D721Med (cell line): Measurements from ENCODE around the gene GPS1.
A peak's percentile ranks its signal among the peaks of the same experiment; 100 is the strongest.

Experiments
- DNase-seq: peaks from one replicate; pipeline ENCODE4 v3.0.0; 2011; ENCODE audit warnings: low spot score; ENCODE audit not compliant: insufficient read length
- FAIRE-seq: peaks from 2 replicates; lab custom pipeline; 2011; peaks lifted over from hg19 to GRCh38; lab: Jason Lieb, UNC
- TF ChIP-seq, protein P1 (sequence below): IDR thresholded peaks from 2 replicates; pipeline ENCODE4 v1.5.1; 2012; ENCODE audit warnings: mild to moderate bottlenecking, control low read depth; ENCODE audit not compliant: insufficient read depth; ENCODE audit errors: missing control alignments

The GPS1 gene

GRCh38 chr17:82020572-82021106, 31.1 kb upstream of the GPS1 start:
- FAIRE-seq, result no peak
- no peak for DNase-seq
- TF ChIP-seq, protein P1, sequence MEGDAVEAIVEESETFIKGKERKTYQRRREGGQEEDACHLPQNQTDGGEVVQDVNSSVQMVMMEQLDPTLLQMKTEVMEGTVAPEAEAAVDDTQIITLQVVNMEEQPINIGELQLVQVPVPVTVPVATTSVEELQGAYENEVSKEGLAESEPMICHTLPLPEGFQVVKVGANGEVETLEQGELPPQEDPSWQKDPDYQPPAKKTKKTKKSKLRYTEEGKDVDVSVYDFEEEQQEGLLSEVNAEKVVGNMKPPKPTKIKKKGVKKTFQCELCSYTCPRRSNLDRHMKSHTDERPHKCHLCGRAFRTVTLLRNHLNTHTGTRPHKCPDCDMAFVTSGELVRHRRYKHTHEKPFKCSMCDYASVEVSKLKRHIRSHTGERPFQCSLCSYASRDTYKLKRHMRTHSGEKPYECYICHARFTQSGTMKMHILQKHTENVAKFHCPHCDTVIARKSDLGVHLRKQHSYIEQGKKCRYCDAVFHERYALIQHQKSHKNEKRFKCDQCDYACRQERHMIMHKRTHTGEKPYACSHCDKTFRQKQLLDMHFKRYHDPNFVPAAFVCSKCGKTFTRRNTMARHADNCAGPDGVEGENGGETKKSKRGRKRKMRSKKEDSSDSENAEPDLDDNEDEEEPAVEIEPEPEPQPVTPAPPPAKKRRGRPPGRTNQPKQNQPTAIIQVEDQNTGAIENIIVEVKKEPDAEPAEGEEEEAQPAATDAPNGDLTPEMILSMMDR, result no peak

- TF ChIP-seq, protein P1, result peak; percentile 82
- no peak for FAIRE-seq
- no peak for DNase-seq
These were observed 30.4 kb upstream of the GPS1 start for GRCh38 chr17:82021107-82021899.

GRCh38 chr17:82021900-82022309, 29.8 kb upstream of the GPS1 start:
- FAIRE-seq, result no peak
- TF ChIP-seq, protein P1, result no peak
- no peak for DNase-seq

GRCh38 chr17:82022310-82022980, 29.3 kb upstream of the GPS1 start, which contains the start of gene CENPX:
CENPX (minus strand) TSS chr17:82022878; CDS start chr17:82022861, 17 bp downstream.
- FAIRE-seq (no peak), DNase-seq (no peak)
- TF ChIP-seq, protein P1, result no peak

DNA sequence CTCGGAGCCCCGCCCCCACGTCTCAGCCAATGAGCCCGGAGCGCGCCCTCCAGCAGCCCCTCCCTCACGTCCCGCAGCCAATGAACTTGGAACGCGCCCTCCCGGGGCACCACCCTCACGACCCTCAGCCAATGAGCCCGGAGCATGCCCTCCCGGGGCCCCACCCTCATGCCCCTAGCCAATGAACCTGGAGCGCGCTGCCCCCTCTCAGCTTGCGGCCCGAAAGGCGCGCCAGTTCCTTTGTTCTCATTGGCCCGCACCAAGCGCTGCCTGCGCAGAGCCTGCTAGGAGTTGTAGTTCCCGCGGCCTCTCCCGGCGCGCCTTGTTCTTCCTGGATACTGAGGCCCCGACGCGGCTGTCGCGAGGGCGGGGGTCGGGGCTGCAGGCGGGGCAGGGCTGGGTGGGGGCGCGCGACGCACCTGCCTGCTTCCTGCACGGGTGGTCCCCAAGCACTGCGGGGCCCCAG, 28.7 kb upstream of the GPS1 start, which contains the start of gene LRRC45:
Gene LRRC45, plus strand, starts transcription at position 325 of the 466 bp plus-strand sequence. CDS start 339 bp downstream, outside the sequence.
- DNase-seq, result peak; percentile 96

DNA sequence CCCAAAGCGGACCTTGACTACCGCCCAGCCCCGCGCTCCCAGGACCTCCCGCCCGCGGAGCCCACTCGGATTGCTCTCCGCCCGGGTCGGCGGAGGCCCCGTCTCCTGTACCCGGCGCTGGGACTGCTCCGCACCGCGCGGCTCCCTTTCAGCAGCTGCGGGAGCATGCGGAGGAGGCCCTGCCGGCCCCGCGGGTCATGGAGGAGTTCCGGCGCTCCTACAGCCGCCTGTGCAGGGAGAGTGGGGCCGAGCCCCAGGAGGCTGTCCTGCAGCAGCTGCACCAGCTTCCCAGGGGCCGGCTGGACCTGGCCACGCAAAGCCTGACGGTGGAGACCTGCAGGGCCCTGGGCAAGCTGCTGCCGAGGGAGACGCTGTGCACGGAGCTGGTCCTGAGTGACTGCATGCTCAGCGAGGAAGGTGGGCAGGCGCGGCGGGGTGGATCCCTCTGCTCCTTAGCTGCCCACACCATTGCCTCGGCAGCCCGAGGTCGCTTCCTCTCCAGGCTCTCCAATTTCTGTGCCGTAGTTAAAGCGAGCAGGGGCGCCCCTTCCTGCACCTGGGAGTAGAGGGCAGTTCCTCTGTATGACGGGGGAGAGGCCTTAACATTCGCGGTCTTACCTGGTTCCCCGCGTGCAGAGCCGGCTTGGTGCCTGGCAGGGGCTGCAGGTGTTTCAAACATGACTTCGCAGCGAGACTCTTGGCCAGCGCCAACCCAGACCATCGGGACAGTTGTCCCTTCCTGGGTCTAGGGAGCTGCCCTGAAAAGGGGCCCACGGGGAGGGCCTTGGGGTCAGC, 28.1 kb upstream of the GPS1 start:
- FAIRE-seq (no peak), DNase-seq (no peak)
- TF ChIP-seq, protein P1, result no peak

More for the DNA sequence above, 28.7 kb upstream of the GPS1 start, which contains the start of gene LRRC45:
- TF ChIP-seq, protein P1, result no peak
- FAIRE-seq, result no peak
